Activated CD8-positive, alpha-beta T cell treated with anti-CD3 and anti-CD28 coated beads, Interleukin-2, amount 10 ng/mL, durations not matched to agents 7 days and 5 days (primary cell): ENCODE results near the gene PAPPA. TPM values are rescaled to one million over a fixed set of nuclear protein-coding genes. Genes with fewer than 3 reads are reported as not detected.

Experiments used
- ATAC-seq: fragments of 150-1000 bp; cut with Tn5 transposase; one replicate; pipeline ENCODE4 v1.10.0; 2021; ENCODE audit warnings: moderate library complexity
- CTCF ChIA-PET: fragments of 350-600 bp; sonication (Branson Sonifier 250); formaldehyde crosslinking; loops from one replicate; lab custom pipeline; 2021; ENCODE audit warnings: antibody characterized with exemption; lab: Charles Lee
- POLR2A ChIA-PET: fragments of 350-600 bp; sonication (Branson Sonifier 250); formaldehyde crosslinking; loops from one replicate; lab custom pipeline; 2021; ENCODE audit warnings: antibody characterized with exemption; lab: Charles Lee
- DNase-seq: peaks from one replicate; pipeline ENCODE4 v3.0.0-alpha.2; 2020
- H3K27ac Mint-ChIP-seq: one replicate; pipeline ENCODE4 v1.8.0; 2021; ENCODE audit warnings: mild to moderate bottlenecking, mixed read lengths
- H3K27me3 Mint-ChIP-seq: one replicate; pipeline ENCODE4 v1.8.0; 2021; ENCODE audit warnings: low read depth, mixed read lengths
- H3K36me3 Mint-ChIP-seq: one replicate; pipeline ENCODE4 v1.8.0; 2021; ENCODE audit warnings: low read depth, mixed read lengths
- H3K4me1 Mint-ChIP-seq: one replicate; pipeline ENCODE4 v1.8.0; 2021; ENCODE audit warnings: low read depth, mixed read lengths
- H3K4me3 Mint-ChIP-seq: one replicate; pipeline ENCODE4 v1.8.0; 2021; ENCODE audit warnings: mild to moderate bottlenecking, mixed read lengths
- H3K9me3 Mint-ChIP-seq: one replicate; pipeline ENCODE4 v1.8.0; 2022; ENCODE audit warnings: mixed read lengths; ENCODE audit not compliant: insufficient read depth
- total RNA-seq, 2 experiments: library from RNA; stranded (reverse); gene quantifications; one replicate each; pipeline ENCODE4 v1.2.3, GENCODE V29; 2021

Gene PAPPA
- total RNA-seq, 2 experiments from 2014 or later, result not detected

DNA sequence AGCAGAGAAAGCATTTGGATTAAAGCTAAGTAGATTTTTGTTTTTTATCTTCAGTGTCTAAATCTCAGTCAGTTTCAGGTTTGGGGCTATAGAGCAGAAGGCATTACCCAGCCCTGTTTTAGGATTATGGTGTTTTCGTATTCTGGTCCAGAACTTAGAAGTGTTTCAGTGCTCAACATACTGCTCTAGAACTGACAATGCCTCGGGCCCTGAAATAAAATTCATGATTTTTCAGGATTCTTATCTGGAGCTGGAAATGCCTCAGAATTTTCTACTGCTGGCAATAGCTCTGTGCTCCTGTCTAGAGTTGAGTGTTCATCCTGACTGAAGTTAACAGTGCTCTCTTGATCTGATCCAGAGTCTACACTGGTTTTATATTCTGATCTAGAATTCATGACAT is 163.9 kb downstream of the PAPPA start:
- H3K27me3 Mint-ChIP-seq, result no peaks in the 10 kb centered on the region
- ChIA-PET POLR2A (no interaction called here), CTCF (no interaction called here)
- no peak overlapping the region for H3K27ac Mint-ChIP-seq
- ATAC-seq, result no peak
- H3K36me3 Mint-ChIP-seq, result no peaks in the 10 kb centered on the region
- no peak for DNase-seq
- H3K4me1 Mint-ChIP-seq, result no peaks in the 10 kb centered on the region
- no peak overlapping the region for H3K4me3 Mint-ChIP-seq
- no peaks in the 10 kb centered on the region for H3K9me3 Mint-ChIP-seq

DNA sequence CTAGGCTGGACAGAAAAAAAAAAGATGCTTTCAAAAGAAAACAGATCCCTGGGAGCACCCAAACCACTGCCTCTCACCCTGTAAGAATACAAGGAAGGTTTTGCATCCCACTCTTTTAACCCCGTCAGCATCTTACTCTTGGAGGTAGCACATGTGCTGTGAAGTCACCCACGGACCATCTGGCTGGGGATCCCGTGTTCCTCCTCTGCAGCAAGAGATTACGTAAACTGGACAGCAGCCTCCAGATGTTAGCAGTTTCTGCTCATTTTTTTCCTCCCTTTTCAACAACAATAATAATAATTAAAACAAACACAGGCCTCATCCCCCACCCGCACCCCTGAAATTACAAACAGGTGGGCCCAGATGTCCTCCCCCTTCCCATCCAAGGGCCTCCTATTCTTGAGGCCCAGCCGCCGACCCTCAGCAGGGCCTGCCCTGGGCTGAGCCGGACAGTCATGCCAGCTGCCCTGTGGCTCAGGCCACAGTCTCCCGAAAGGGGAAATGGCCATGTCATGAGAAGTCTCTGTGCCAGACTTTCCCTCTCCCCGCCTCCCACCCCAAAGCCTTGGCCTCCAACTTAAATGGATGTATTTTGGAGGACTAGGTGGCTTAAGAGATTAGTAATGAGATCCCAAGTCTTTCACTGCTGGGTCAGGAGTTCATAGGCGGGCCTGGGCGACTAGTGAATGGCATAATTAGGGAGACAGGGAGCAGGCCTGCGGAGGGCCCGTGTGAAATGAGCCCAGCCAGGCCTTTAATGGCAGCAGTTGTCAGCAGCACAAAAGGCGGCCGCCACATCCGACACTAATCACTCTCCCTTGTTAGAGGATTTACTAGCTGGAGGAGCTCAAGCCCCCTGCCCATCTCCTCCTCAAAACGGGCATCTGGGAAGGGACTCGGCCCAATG is 165.1 kb downstream of the PAPPA start:
- Mint-ChIP-seq H3K4me1 (no peaks in the 10 kb centered on the region), H3K4me3 (no peak overlapping the region), H3K36me3 (no peaks in the 10 kb centered on the region), H3K9me3 (no peaks in the 10 kb centered on the region), H3K27ac (no peak overlapping the region), H3K27me3 (no peaks in the 10 kb centered on the region)
- ChIA-PET POLR2A (no interaction called here), CTCF (no interaction called here)
- ATAC-seq, result no peak
- DNase-seq, result no peak

DNA sequence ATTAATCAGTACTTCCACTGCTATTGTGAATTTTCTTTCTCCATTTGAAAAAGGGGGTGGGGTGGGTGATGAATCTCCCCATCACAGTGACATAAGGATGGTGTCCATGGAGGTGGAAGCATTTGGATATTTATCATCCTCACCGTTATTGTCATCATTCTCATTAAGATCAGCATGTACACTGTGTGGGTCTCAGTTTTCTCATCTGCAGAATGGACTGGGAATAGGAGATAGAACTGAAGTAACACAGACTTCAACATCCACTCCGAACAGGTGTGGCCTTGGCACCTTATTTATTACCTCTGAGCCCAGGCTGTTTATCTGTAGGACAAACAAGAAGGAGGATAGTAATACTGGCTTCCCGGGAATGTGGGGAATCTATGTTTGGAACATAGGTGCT is 165.9 kb downstream of the PAPPA start:
- Mint-ChIP-seq H3K27ac (no peak overlapping the region), H3K4me3 (no peak overlapping the region), H3K36me3 (no peaks in the 10 kb centered on the region), H3K4me1 (no peaks in the 10 kb centered on the region), H3K27me3 (no peaks in the 10 kb centered on the region), H3K9me3 (no peaks in the 10 kb centered on the region)
- ChIA-PET POLR2A (no interaction called here), CTCF (no interaction called here)
- no peak for DNase-seq
- no peak for ATAC-seq

DNA sequence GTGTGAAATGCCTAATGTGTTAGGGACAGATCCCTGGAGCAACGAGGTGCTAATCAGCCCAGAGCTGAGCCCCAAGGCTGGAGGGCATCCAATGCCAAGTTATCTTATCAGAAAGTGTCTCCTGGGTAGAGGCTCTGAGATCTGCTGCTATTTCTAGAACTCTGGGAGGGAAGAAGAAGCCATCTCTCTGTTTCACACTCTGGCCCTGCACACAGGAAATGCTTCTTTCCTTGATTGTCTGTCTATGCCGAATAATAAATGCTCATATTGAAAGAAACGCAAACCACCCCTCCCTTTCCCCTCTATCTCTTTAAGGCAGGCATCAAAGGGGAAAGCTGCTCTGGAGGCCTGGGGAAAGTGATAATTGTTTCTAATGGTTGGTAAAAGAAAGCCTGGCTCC is 166.7 kb downstream of the PAPPA start:
- CTCF ChIA-PET, result no interaction called here
- DNase-seq, result no peak
- POLR2A ChIA-PET, result no interaction called here
- Mint-ChIP-seq H3K36me3 (no peaks in the 10 kb centered on the region), H3K27me3 (no peaks in the 10 kb centered on the region), H3K27ac (no peak overlapping the region), H3K4me3 (no peak overlapping the region), H3K4me1 (no peaks in the 10 kb centered on the region), H3K9me3 (no peaks in the 10 kb centered on the region)
- no peak for ATAC-seq

DNA sequence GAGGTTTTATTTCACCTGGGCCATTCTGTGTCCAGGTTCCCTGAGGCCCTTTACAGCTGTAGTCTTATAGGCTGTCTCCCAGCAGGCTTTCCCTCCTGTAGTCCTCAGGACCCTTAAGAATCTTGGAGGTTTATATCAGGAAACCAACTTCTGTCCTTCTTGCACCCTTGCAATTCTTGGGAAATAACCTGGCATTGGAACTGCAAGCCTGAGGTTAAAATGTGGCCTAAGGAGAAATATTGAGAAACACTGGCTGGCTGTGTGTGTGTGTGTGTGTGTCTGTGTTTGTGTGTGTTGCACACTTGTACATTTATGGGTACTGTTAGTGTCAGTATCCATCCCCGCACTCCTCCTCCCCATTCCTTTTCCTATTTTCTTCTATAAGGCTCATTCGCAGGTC is 168.9 kb downstream of the PAPPA start:
- ATAC-seq (no peak), DNase-seq (no peak)
- H3K9me3 Mint-ChIP-seq, result no peaks in the 10 kb centered on the region
- H3K27ac Mint-ChIP-seq, result no peak overlapping the region
- ChIA-PET CTCF (no interaction called here), POLR2A (no interaction called here)
- no peak overlapping the region for H3K4me3 Mint-ChIP-seq
- H3K27me3 Mint-ChIP-seq, result no peaks in the 10 kb centered on the region
- H3K36me3 Mint-ChIP-seq, result no peaks in the 10 kb centered on the region
- no peaks in the 10 kb centered on the region for H3K4me1 Mint-ChIP-seq

DNA sequence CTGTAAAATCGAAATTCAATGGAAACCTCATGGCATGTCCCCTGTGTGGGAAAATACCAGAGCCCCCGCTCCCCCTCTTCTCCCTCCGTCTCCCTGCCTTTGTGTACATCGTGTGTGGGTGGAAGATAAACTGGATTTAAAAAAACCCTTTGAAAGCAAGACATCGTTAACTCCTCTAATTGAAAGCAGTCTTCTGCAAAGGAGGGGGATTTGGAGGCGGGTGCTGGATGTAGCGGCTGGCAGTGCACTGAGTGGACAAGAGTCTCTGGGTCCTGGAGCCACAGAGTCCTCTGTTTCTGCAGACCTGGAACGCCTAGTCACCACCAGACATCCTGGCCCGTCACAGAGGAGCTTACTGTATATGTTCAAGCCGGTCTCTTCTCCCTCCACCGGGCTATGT is 169.4 kb downstream of the PAPPA start:
- CTCF ChIA-PET, result no interaction called here
- POLR2A ChIA-PET, result no interaction called here
- ATAC-seq, result no peak
- Mint-ChIP-seq H3K9me3 (no peaks in the 10 kb centered on the region), H3K4me3 (no peak overlapping the region), H3K27me3 (no peaks in the 10 kb centered on the region), H3K36me3 (no peaks in the 10 kb centered on the region), H3K4me1 (no peaks in the 10 kb centered on the region), H3K27ac (no peak overlapping the region)
- no peak for DNase-seq

DNA sequence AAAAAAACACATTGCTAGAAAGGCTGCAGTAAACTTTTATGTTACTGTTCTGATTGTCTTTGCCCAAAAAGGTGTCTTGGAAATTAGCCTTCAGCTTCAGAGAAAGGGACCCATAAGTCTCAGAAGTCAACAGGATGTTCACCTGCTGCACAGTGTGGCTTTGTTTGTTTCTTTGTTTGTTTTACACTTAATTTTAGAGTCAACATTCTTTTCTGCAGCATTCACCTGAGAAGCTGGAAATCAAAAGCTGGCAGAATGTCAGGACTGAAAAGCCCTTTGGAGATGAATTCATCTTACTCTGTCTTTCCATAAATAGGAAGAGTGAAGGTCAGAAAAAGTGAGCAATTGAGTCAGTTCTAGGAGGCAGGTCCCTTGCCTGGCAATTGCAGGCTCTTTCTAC is 170.0 kb downstream of the PAPPA start:
- Mint-ChIP-seq H3K27ac (no peak overlapping the region), H3K27me3 (no peaks in the 10 kb centered on the region), H3K4me1 (no peaks in the 10 kb centered on the region), H3K36me3 (no peaks in the 10 kb centered on the region), H3K9me3 (no peaks in the 10 kb centered on the region), H3K4me3 (no peak overlapping the region)
- ChIA-PET CTCF (no interaction called here), POLR2A (no interaction called here)
- no peak for ATAC-seq
- DNase-seq, result no peak

DNA sequence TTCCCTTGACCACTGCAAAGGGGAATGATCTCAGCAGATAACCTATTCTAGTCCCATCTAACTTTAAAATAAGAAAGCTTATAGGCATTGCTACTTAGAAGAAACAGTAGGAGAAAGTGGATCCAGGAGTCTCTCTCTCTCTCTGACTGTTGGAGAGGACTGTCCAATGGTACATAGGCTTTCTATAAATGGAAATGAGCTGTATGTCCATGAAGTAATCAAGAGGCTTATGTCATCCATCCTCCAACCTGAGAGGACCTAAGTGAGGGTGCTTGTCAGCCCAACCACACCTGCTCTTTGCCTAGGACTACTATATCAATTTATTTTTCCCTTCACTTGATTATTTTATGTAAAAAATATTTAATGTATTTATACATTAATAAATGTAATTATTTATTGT is 172.3 kb downstream of the PAPPA start:
- no peaks in the 10 kb centered on the region for H3K9me3 Mint-ChIP-seq
- ChIA-PET POLR2A (no interaction called here), CTCF (no interaction called here)
- no peak overlapping the region for H3K27ac Mint-ChIP-seq
- H3K27me3 Mint-ChIP-seq, result peaks cover 2% of the 10 kb centered on the region
- no peaks in the 10 kb centered on the region for H3K36me3 Mint-ChIP-seq
- DNase-seq (no peak), ATAC-seq (no peak)
- no peaks in the 10 kb centered on the region for H3K4me1 Mint-ChIP-seq
- no peak overlapping the region for H3K4me3 Mint-ChIP-seq

DNA sequence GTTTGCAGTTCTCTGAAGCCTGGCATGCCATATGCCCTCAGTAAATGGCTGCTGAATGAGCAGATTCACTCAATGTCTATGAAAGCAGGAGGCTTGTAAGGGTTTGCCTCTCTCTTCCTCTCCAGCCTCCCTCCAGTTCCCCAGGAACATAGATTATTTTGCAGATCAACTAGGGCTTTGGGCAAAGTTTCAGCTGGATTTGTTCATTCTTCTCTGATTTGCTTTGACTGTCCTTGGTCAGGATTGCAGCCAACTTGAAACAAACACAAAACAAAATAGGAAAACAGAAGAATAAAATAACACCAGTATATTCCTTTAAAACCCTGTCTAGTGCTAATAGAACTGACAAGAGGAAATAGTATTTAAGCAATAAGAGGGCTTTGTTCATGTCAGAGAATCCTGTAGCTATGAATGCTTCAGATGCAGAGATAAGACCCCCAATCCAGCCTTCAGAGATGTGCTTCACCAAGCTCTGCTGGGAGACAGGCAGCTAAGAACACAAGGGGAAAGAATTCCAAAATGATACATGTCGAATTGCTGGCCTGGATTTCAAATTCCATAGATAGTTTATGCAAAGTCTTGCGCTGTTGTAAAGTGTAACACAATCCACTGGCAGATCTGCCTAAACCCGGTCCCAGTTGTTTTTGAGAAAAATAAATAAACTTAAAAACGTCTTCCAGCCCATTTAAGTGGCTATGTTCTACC is 174.3 kb downstream of the PAPPA start:
- H3K4me3 Mint-ChIP-seq, result no peak overlapping the region
- H3K27me3 Mint-ChIP-seq, result peaks cover 2% of the 10 kb centered on the region
- ChIA-PET CTCF (no interaction called here), POLR2A (no interaction called here)
- no peaks in the 10 kb centered on the region for H3K9me3 Mint-ChIP-seq
- H3K4me1 Mint-ChIP-seq, result no peaks in the 10 kb centered on the region
- H3K27ac Mint-ChIP-seq, result no peak overlapping the region
- DNase-seq, result no peak
- ATAC-seq, result no peak
- no peaks in the 10 kb centered on the region for H3K36me3 Mint-ChIP-seq

DNA sequence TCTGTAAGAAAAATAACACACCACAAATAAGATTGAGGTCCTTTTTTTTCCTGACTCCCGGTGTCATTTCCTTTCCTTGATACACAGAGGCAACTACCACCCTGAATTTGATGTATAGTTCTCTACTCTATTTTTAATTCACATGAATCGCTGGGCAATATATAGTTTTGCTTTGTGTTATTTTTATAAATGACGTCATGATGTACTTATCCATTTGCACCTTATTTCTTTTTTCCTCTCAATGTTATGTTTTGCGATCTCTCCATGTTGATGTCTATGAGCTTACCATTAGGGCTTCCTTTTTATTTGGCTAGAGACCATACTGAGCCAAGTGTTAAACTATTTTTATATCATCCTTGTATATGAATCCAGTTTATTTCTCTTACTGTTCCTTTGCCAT is 175.9 kb downstream of the PAPPA start:
- POLR2A ChIA-PET, result no interaction called here
- CTCF ChIA-PET, result no interaction called here
- Mint-ChIP-seq H3K9me3 (no peaks in the 10 kb centered on the region), H3K4me1 (no peaks in the 10 kb centered on the region), H3K27ac (no peak overlapping the region), H3K4me3 (no peak overlapping the region), H3K27me3 (peaks cover 2% of the 10 kb centered on the region), H3K36me3 (no peaks in the 10 kb centered on the region)
- ATAC-seq, result no peak
- DNase-seq, result no peak

DNA sequence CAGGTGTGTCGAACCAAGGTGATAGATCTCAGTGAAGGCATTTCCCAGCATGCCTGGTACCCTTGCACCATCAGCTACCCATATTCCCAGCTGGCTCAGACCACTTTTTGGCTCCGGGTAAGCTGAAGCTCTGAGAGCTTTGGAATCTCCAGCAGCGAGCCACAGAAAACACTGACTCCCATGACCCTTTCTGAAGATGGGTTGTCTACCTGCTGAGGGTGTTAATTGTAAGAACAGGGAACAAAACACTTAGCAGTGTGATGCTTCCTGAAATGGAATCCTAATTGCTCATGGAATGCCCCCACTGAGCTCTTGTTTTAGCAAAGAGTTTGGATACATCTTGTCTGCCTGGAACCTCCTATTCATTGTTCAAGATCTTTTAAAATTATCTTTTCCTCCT is 177.7 kb downstream of the PAPPA start:
- H3K27ac Mint-ChIP-seq, result no peak overlapping the region
- H3K36me3 Mint-ChIP-seq, result no peaks in the 10 kb centered on the region
- H3K9me3 Mint-ChIP-seq, result no peaks in the 10 kb centered on the region
- ChIA-PET POLR2A (no interaction called here), CTCF (no interaction called here)
- ATAC-seq, result no peak
- DNase-seq, result no peak
- no peaks in the 10 kb centered on the region for H3K4me1 Mint-ChIP-seq
- no peak overlapping the region for H3K4me3 Mint-ChIP-seq
- H3K27me3 Mint-ChIP-seq, result peaks cover 2% of the 10 kb centered on the region

DNA sequence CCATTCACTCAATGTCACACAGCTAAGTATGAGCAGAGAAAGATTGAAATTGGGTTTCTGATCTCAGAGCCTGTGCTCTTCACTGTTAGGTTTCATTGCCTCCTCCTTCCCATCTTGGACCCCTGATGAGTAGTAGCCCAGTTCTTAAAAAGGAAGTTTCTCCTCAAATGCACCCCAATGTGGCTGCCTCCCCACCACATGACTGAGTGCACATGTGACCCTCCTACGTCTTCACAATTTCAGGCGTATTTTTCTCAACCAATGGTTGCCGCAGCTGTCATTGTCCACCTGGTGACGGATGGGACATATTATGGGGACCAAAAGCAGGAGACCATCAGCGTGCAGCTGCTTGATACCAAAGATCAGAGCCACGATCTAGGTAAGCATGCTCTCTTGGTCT is 178.5 kb downstream of the PAPPA start:
- DNase-seq (no peak), ATAC-seq (no peak)
- no peaks in the 10 kb centered on the region for H3K4me1 Mint-ChIP-seq
- ChIA-PET POLR2A (no interaction called here), CTCF (no interaction called here)
- H3K27ac Mint-ChIP-seq, result no peak overlapping the region
- H3K9me3 Mint-ChIP-seq, result no peaks in the 10 kb centered on the region
- peaks cover 2% of the 10 kb centered on the region for H3K27me3 Mint-ChIP-seq
- no peak overlapping the region for H3K4me3 Mint-ChIP-seq
- H3K36me3 Mint-ChIP-seq, result no peaks in the 10 kb centered on the region
